A549 (cell line): Measurements from ENCODE around the gene FBXW2. TPM values are rescaled to one million over a fixed set of nuclear protein-coding genes. Genes with fewer than 3 reads are reported as not detected.

Experiments used
- ATAC-seq, 2 experiments: fragments of 200-7000 bp in 1 of 2; fragments of >200 bp in 1 of 2; cut with Nextera tagmentation in 1 of 2; cut with Tn5 transposase in 1 of 2; 3 replicates each; pipeline versions ENCODE4 v1.8.0 to v1.9.1; 2018 to 2020; ENCODE audit warnings: mild to moderate bottlenecking in 1 of 2, moderate library complexity in 1 of 2
- CTCF ChIA-PET: fragments of 300-600 bp; sonication (Branson Sonifier 250); formaldehyde crosslinking; extraction: SDS; loops from one replicate; lab custom pipeline; 2021; ENCODE audit warnings: antibody characterized with exemption, inconsistent platforms; lab: Yijun Ruan, JAX
- POLR2A ChIA-PET: fragments of 350-600 bp; formaldehyde crosslinking; extraction: SDS; loops from one replicate; lab custom pipeline; 2021; ENCODE audit warnings: antibody characterized with exemption, inconsistent platforms; lab: Yijun Ruan, JAX
- DNase-seq, 2 experiments: peaks; one replicate each; pipeline versions ENCODE4 v3.0.0 to v3.0.0-alpha.2; 2011 to 2016; ENCODE audit warnings: low read depth in 1 of 2, low spot score in 1 of 2
- FAIRE-seq: peaks from 2 replicates; lab custom pipeline; 2011; peaks lifted over from hg19 to GRCh38; lab: Jason Lieb, UNC
- H3K27ac ChIP-seq, 2 experiments: fragments of >200 bp; sonication (Bioruptor Twin); formaldehyde crosslinking; 3 replicates each; pipeline ENCODE4 v1.5.1; 2016 to 2017
- H3K4me1 ChIP-seq: fragments of >200 bp; sonication (Bioruptor Twin); formaldehyde crosslinking; 3 replicates; pipeline ENCODE4 v1.6.1; 2016
- H3K4me2 ChIP-seq: fragments of >200 bp; sonication (Bioruptor Twin); formaldehyde crosslinking; 3 replicates; pipeline ENCODE4 v1.6.1; 2016
- H3K4me3 ChIP-seq: fragments of >200 bp; sonication (Bioruptor Twin); formaldehyde crosslinking; 3 replicates; pipeline ENCODE4 v1.5.1; 2016
- H3K9me3 ChIP-seq: fragments of >200 bp; sonication (Bioruptor Twin); formaldehyde crosslinking; 3 replicates; pipeline ENCODE4 v1.6.1; 2016
- CHD4 ChIP-seq: fragments of 200-600 bp; sonication (generic); IDR thresholded peaks from 2 replicates; pipeline ENCODE4 v1.6.1; 2016; ENCODE audit warnings: antibody characterized with exemption, mild to moderate bottlenecking, borderline replicate concordance
- EHF ChIP-seq: fragments of 250-450 bp; sonication (Bioruptor Pico); IDR thresholded peaks from 2 replicates; pipeline ENCODE4 v1.5.0; 2020; ENCODE audit warnings: mild to moderate bottlenecking
- EHMT2 ChIP-seq: fragments of 200-600 bp; sonication (generic); IDR thresholded peaks from 2 replicates; pipeline ENCODE4 v1.6.1; 2016; ENCODE audit warnings: antibody characterized with exemption, low read depth, mild to moderate bottlenecking, moderate library complexity
- EP300 ChIP-seq, 2 experiments: fragments of >200 bp; sonication (Bioruptor Twin); formaldehyde crosslinking; IDR thresholded peaks; 2 replicates in 1 of 2; 3 replicates in 1 of 2; pipeline ENCODE4 v1.6.1; 2016 to 2017
- JUN ChIP-seq, 2 experiments: fragments of >200 bp; sonication (Bioruptor Twin); formaldehyde crosslinking; IDR thresholded peaks; 2 replicates in 1 of 2; 3 replicates in 1 of 2; pipeline ENCODE4 v1.6.1; 2016 to 2017
- JUNB ChIP-seq: fragments of >200 bp; sonication (Bioruptor Twin); formaldehyde crosslinking; IDR thresholded peaks from 2 replicates; pipeline ENCODE4 v1.6.1; 2016
- KDM1A ChIP-seq: fragments of 200-600 bp; sonication (generic); IDR thresholded peaks from 2 replicates; pipeline ENCODE4 v1.6.1; 2016; ENCODE audit warnings: low read depth, mild to moderate bottlenecking
- MYC ChIP-seq: IDR thresholded peaks from 2 replicates; pipeline ENCODE4 v1.6.1; 2012; ENCODE audit warnings: mild to moderate bottlenecking, inconsistent platforms, low read length, improper control_type of control experiment, borderline replicate concordance
- NFE2L2 ChIP-seq: fragments of 150-350 bp; conservative IDR thresholded peaks from 2 replicates; pipeline ENCODE4 v1.6.1; 2014; ENCODE audit warnings: low read length
- RAD21 ChIP-seq, 2 experiments: fragments of >200 bp in 1 of 2; sonication (Bioruptor Twin) in 1 of 2; formaldehyde crosslinking in 1 of 2; IDR thresholded peaks in 1 of 2; conservative IDR thresholded peaks in 1 of 2; 2 replicates in 1 of 2; 3 replicates in 1 of 2; pipeline ENCODE4 v1.6.1; 2012 to 2018; ENCODE audit warnings: inconsistent platforms in 1 of 2
- RCOR1 ChIP-seq: fragments of 150-350 bp; IDR thresholded peaks from 2 replicates; pipeline ENCODE4 v1.6.1; 2014; ENCODE audit warnings: antibody characterized with exemption, low read length, low read depth
- SMC3 ChIP-seq: fragments of >200 bp; sonication (Bioruptor Twin); formaldehyde crosslinking; IDR thresholded peaks from 3 replicates; pipeline ENCODE4 v1.6.1; 2018; ENCODE audit warnings: inconsistent platforms
- SREBF2 ChIP-seq: fragments of 450-650 bp; IDR thresholded peaks from 2 replicates; pipeline ENCODE4 v1.6.1; 2014; ENCODE audit warnings: mild to moderate bottlenecking, moderate library complexity
- TFCP2L1 ChIP-seq: fragments of 250-450 bp; sonication (Bioruptor Pico); IDR thresholded peaks from 2 replicates; pipeline ENCODE4 v1.5.0; 2021; ENCODE audit warnings: mild to moderate bottlenecking
- TP53 ChIP-seq: fragments of 250-450 bp; sonication (Bioruptor Pico); IDR thresholded peaks from 2 replicates; pipeline ENCODE4 v1.5.0; 2021; ENCODE audit warnings: mild to moderate bottlenecking, moderate library complexity
- ZC3H11A ChIP-seq: fragments of 450-650 bp; IDR thresholded peaks from 2 replicates; pipeline ENCODE4 v1.6.1; 2014; ENCODE audit warnings: antibody characterized with exemption, mild to moderate bottlenecking
- WGBS: methylation state at CpG from one replicate; pipeline ENCODE4 v1.1.6; 2017; ENCODE audit errors: missing lambda C conversion rate; 5-methylcytosine and 5-hydroxymethylcytosine counted together
- polyA plus RNA-seq, 4 experiments: library from polyadenylated mRNA; depleted of rRNA in 3 of 4; stranded (reverse); fragments of >200 nt; fragmentation: RNase III in 1 of 4; extraction: RNeasy Plus Mini Kit Qiagen cat#74134 plus additional on column Dnase treatment in 1 of 4; gene quantifications; 2 replicates in 3 of 4; 3 replicates in 1 of 4; pipeline ENCODE4 v1.2.3, GENCODE V29; 2011 to 2017
- TF ChIP-seq, protein P1 (sequence below): fragments of >200 bp; sonication (Bioruptor Twin); formaldehyde crosslinking; IDR thresholded peaks from 3 replicates; pipeline ENCODE4 v1.6.1; 2016
- TF ChIP-seq, protein P2 (sequence below): IDR thresholded peaks from 2 replicates; pipeline ENCODE4 v1.6.1; 2012
- TF ChIP-seq, protein P3 (sequence below): fragments of >200 bp; sonication (Bioruptor Twin); formaldehyde crosslinking; IDR thresholded peaks from 2 replicates; pipeline ENCODE4 v1.6.1; 2016
- TF ChIP-seq, protein P4 (sequence below): IDR thresholded peaks from 2 replicates; pipeline ENCODE4 v1.6.1; 2012; ENCODE audit warnings: low read depth, borderline replicate concordance
- TF ChIP-seq, protein P5 (sequence below): fragments of 450-650 bp; IDR thresholded peaks from 2 replicates; pipeline ENCODE4 v1.6.1; 2014; ENCODE audit warnings: antibody characterized with exemption
- TF ChIP-seq, protein P6 (sequence below): fragments of >200 bp; sonication (Bioruptor Twin); formaldehyde crosslinking; IDR thresholded peaks from 3 replicates; pipeline ENCODE4 v1.5.1; 2016

The FBXW2 gene
- polyA plus RNA-seq, 2 of the 4 experiments (the other 2 are of a cell fraction), result 28.8 to 60.0 TPM

DNA sequence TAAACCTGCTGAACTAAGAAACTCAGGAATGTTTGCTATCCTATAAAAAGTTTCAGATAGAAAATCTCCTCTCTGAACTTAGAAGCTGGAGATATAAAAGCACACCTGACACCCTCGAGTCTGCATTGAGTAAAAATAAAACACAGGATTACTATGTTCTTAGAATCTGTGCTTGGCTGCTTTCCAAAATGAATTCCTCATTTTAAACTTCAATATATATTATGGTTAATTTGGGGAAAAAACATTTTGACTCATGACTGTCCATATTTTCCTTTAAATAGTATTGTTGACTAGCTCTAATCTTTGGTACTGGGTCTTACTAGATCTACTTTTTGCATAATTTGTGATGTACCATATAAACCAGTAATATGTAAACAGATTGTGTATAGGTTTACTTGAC is 36.7 kb downstream of the FBXW2 start:
- H3K9me3 ChIP-seq, result no peaks in the 10 kb centered on the region
- DNase-seq, result no peak
- no peak overlapping the region for H3K27ac ChIP-seq
- no peak overlapping the region for H3K4me3 ChIP-seq
- no peak for ATAC-seq
- FAIRE-seq, result no peak
- POLR2A ChIA-PET, result no interaction called here
- H3K4me2 ChIP-seq, result no peak overlapping the region
- TF ChIP-seq, protein P1, sequence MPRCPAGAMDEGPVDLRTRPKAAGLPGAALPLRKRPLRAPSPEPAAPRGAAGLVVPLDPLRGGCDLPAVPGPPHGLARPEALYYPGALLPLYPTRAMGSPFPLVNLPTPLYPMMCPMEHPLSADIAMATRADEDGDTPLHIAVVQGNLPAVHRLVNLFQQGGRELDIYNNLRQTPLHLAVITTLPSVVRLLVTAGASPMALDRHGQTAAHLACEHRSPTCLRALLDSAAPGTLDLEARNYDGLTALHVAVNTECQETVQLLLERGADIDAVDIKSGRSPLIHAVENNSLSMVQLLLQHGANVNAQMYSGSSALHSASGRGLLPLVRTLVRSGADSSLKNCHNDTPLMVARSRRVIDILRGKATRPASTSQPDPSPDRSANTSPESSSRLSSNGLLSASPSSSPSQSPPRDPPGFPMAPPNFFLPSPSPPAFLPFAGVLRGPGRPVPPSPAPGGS, result no peak
- TF ChIP-seq NFE2L2 (no peak), CHD4 (no peak), TFCP2L1 (CRISPR knock-in tag) (no peak), JUNB (no peak), EHMT2 (no peak), JUN (IDR thresholded peaks at IDR 0.05) (no peak), ZC3H11A (no peak), KDM1A (no peak), SREBF2 (no peak), MYC (no peak), RAD21 (conservative IDR thresholded peaks at IDR 0.05 in 1 of 2, IDR thresholded peaks at IDR 0.05 in 1 of 2) (no peak), EP300 (IDR thresholded peaks at IDR 0.05) (no peak), RCOR1 (no peak), EHF (CRISPR knock-in tag) (no peak)
- TF ChIP-seq, protein P2, sequence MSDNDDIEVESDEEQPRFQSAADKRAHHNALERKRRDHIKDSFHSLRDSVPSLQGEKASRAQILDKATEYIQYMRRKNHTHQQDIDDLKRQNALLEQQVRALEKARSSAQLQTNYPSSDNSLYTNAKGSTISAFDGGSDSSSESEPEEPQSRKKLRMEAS, result no peak
- TF ChIP-seq, protein P3, sequence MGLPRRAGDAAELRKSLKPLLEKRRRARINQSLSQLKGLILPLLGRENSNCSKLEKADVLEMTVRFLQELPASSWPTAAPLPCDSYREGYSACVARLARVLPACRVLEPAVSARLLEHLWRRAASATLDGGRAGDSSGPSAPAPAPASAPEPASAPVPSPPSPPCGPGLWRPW, result no peak
- TF ChIP-seq, protein P4, sequence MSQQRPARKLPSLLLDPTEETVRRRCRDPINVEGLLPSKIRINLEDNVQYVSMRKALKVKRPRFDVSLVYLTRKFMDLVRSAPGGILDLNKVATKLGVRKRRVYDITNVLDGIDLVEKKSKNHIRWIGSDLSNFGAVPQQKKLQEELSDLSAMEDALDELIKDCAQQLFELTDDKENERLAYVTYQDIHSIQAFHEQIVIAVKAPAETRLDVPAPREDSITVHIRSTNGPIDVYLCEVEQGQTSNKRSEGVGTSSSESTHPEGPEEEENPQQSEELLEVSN, result no peak
- TF ChIP-seq, protein P5, sequence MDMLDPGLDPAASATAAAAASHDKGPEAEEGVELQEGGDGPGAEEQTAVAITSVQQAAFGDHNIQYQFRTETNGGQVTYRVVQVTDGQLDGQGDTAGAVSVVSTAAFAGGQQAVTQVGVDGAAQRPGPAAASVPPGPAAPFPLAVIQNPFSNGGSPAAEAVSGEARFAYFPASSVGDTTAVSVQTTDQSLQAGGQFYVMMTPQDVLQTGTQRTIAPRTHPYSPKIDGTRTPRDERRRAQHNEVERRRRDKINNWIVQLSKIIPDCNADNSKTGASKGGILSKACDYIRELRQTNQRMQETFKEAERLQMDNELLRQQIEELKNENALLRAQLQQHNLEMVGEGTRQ, result no peak
- CTCF ChIA-PET, result interaction anchor here (0.6 to 5.5 kb wide), 38 partner anchors 11 to 382 kb away, joined by 3 to 96 read pairs (median 4); partner anchors contain the start of genes FBXW2 and MEGF9
- H3K4me1 ChIP-seq, result peaks cover 3% of the 10 kb centered on the region; the same call in 1 of the 3 replicates
- WGBS, result 42% methylated on average over 1 of the region's 1 CpG

DNA sequence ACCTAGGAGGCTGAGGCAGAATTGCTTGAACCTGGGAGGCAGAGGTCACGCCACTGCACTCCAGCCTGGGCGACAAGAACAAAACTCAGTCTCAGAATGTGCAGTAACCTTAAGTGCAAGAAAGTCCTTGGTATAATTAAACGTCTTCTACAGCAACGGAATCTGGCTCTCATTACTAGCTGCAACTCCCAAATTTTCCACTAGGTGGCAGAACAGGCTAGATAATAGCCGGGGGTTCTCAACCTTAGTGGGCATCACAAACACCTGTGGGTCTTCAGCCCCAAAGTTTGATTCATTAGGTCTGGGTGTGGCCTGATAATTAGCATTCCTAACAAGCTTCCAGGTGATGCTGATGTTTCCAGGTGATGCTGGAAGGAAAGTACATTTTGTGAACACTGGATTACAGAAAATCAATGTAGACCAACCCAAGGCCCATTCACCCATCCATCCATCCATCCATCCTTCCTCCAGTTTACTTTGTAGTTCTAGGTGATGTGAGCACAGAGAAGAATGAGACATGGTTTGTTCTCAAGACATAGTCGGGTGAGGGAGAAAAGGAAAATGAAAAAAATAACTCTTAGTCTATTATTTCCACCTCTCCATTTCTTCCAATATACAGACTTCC is 37.3 kb downstream of the FBXW2 start:
- CTCF ChIA-PET, result interaction anchor here (0.6 to 5.5 kb wide), 54 partner anchors 11 to 1941 kb away, joined by 3 to 96 read pairs (median 4); partner anchors contain the start of genes FBXW2 and MEGF9
- Histone ChIP-seq H3K27ac (0 out of 6 replicates have a peak overlapping the region, but pooled peaks of 1 of the 2 experiments have one; percentile 46), H3K4me1 (peaks cover 3% of the 10 kb centered on the region; the same call in 1 of the 3 replicates), H3K9me3 (no peaks in the 10 kb centered on the region), H3K4me2 (no peak overlapping the region), H3K4me3 (no peak overlapping the region)
- TF ChIP-seq SMC3 (peak; percentile 76), TP53 (CRISPR knock-in tag) (no peak), RAD21 (conservative IDR thresholded peaks at IDR 0.05 in 1 of 2, IDR thresholded peaks at IDR 0.05 in 1 of 2) (peak; percentile 92 to 96)
- TF ChIP-seq, protein P6, sequence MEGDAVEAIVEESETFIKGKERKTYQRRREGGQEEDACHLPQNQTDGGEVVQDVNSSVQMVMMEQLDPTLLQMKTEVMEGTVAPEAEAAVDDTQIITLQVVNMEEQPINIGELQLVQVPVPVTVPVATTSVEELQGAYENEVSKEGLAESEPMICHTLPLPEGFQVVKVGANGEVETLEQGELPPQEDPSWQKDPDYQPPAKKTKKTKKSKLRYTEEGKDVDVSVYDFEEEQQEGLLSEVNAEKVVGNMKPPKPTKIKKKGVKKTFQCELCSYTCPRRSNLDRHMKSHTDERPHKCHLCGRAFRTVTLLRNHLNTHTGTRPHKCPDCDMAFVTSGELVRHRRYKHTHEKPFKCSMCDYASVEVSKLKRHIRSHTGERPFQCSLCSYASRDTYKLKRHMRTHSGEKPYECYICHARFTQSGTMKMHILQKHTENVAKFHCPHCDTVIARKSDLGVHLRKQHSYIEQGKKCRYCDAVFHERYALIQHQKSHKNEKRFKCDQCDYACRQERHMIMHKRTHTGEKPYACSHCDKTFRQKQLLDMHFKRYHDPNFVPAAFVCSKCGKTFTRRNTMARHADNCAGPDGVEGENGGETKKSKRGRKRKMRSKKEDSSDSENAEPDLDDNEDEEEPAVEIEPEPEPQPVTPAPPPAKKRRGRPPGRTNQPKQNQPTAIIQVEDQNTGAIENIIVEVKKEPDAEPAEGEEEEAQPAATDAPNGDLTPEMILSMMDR, result peak; percentile 93
- ATAC-seq, result peak; percentile 83 to 87; a peak in 5 of 6 replicates
- POLR2A ChIA-PET, result interaction anchor here (0.6 kb wide), 1 partner anchor 304 kb away, joined by 3 read pairs; no protein-coding TSS in a partner anchor
- no peak for FAIRE-seq
- 2% methylated on average over 6 of the region's 6 CpGs for WGBS
- peak; percentile 47 to 68 for DNase-seq
